Measurements from ENCODE around the gene SIPA1.

DNA sequence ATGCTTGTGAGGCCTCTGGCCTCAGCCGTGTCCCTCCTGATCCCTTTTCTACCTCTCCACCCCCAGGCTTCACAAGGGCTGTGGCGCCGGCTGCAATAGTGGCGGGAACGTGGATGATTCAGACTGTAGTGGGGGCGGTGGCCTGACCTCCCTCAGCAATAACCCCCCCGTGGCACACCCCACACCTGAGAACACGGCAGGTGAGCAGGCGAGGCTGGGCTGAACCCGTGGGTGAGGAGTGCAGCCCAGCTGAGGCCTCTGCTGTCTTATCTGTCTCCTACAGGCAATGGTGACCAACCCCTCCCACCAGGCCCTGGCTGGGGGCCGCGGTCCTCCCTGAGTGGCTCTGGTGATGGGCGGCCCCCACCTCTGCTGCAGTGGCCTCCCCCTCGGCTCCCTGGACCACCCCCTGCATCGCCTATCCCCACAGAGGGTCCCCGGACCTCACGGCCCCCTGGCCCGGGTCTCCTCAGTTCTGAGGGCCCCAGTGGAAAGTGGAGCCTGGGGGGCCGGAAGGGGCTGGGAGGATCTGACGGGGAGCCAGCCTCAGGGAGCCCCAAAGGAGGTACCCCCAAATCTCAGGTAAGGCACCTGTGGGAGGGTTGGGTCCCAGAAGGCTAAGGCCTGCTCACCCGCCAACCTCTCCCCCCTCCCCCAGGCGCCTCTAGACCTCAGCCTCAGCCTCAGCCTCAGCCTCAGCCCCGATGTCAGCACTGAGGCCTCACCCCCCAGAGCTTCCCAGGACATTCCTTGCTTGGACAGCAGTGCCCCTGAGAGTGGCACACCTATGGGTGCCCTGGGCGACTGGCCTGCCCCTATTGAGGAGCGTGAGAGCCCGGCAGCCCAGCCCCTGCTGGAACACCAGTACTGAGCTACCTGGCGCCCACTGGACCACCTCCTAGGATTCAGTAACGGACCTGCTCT lies 1.5 kb upstream of the SIPA1 start:
- TF ChIP-seq POLR2AphosphoS5 (IDR thresholded peaks at IDR 0.05; ENCODE audit: borderline replicate concordance, low read depth, low read length) (no peak), EZH2 (IDR thresholded peaks at IDR 0.05) (no peak)
